H9 (cell line): Measurements from ENCODE around the gene ATP6V0A1. TPM values are rescaled to one million over a fixed set of nuclear protein-coding genes. Genes with fewer than 3 reads are reported as not detected.
A peak's percentile ranks its signal among the peaks of the same experiment; 100 is the strongest.

Experiments
- DNase-seq: peaks from one replicate; pipeline ENCODE4 v3.0.0-alpha.2; 2017
- H2AFZ ChIP-seq: one replicate; pipeline ENCODE4 v1.6.1; 2013; ENCODE audit warnings: mild to moderate bottlenecking, low read length, control low read depth, moderate library complexity
- H2AK5ac ChIP-seq: 2 replicates; pipeline ENCODE4 v1.6.1; 2013; ENCODE audit warnings: low read length, control low read depth, mixed read lengths; ENCODE audit not compliant: insufficient read length
- H2BK120ac ChIP-seq: one replicate; pipeline ENCODE4 v1.6.1; 2013; ENCODE audit warnings: low read depth, mild to moderate bottlenecking, low read length, control low read depth, inconsistent platforms; ENCODE audit not compliant: poor library complexity, severe bottlenecking
- H2BK12ac ChIP-seq: 2 replicates; pipeline ENCODE4 v1.6.1; 2013; ENCODE audit warnings: low read length, control low read depth, mixed read lengths, low read depth; ENCODE audit not compliant: insufficient read length
- H2BK15ac ChIP-seq: 2 replicates; pipeline ENCODE4 v1.6.1; 2013; ENCODE audit warnings: low read depth, low read length, control low read depth
- H2BK20ac ChIP-seq: one replicate; pipeline ENCODE4 v1.6.1; 2013; ENCODE audit warnings: low read depth, mild to moderate bottlenecking, low read length, control low read depth, inconsistent platforms; ENCODE audit not compliant: poor library complexity, severe bottlenecking
- H2BK5ac ChIP-seq: 2 replicates; pipeline ENCODE4 v1.6.1; 2013; ENCODE audit warnings: low read length, control low read depth, mixed read lengths; ENCODE audit not compliant: insufficient read length
- H3K14ac ChIP-seq: 2 replicates; pipeline ENCODE4 v1.6.1; 2013; ENCODE audit warnings: low read length, control low read depth; ENCODE audit not compliant: insufficient read depth
- H3K18ac ChIP-seq: 2 replicates; pipeline ENCODE4 v1.6.1; 2013; ENCODE audit warnings: low read depth, mild to moderate bottlenecking, mixed read lengths, low read length, control low read depth; ENCODE audit not compliant: insufficient read length
- H3K23ac ChIP-seq: 2 replicates; pipeline ENCODE4 v1.6.1; 2013; ENCODE audit warnings: low read length, control low read depth, mixed read lengths, low read depth; ENCODE audit not compliant: insufficient read length
- H3K23me2 ChIP-seq: 2 replicates; pipeline ENCODE4 v1.6.1; 2013; ENCODE audit warnings: low read depth, mild to moderate bottlenecking, mixed read lengths, low read length, control low read depth; ENCODE audit not compliant: insufficient read length, poor library complexity, severe bottlenecking
- H3K27ac ChIP-seq: 2 replicates; pipeline ENCODE4 v1.5.1; 2013; ENCODE audit warnings: low read length, control low read depth, mixed read lengths, low read depth; ENCODE audit not compliant: insufficient read length
- H3K27me3 ChIP-seq: 2 replicates; pipeline ENCODE4 v1.6.1; 2013; ENCODE audit warnings: low read length, control low read depth, inconsistent platforms; ENCODE audit not compliant: insufficient read depth
- H3K4ac ChIP-seq: 2 replicates; pipeline ENCODE4 v1.6.1; 2013; ENCODE audit warnings: low read depth, mild to moderate bottlenecking, control low read depth, inconsistent platforms, low read length, moderate library complexity
- H3K4me1 ChIP-seq: 2 replicates; pipeline ENCODE4 v1.6.1; 2013; ENCODE audit warnings: low read length, control low read depth, inconsistent platforms; ENCODE audit not compliant: insufficient read depth
- H3K4me2 ChIP-seq: 2 replicates; pipeline ENCODE4 v1.6.1; 2013; ENCODE audit warnings: low read length, control low read depth, mixed read lengths; ENCODE audit not compliant: insufficient read length, insufficient read depth
- H3K56ac ChIP-seq: 2 replicates; pipeline ENCODE4 v1.6.1; 2013; ENCODE audit warnings: low read depth, mild to moderate bottlenecking, mixed read lengths, low read length, control low read depth; ENCODE audit not compliant: insufficient read length
- H3K79me1 ChIP-seq: 2 replicates; pipeline ENCODE4 v1.6.1; 2013; ENCODE audit warnings: low read depth, mild to moderate bottlenecking, moderate library complexity, low read length, control low read depth, inconsistent platforms; ENCODE audit not compliant: insufficient read depth, poor library complexity, severe bottlenecking
- H3K79me2 ChIP-seq: 2 replicates; pipeline ENCODE4 v1.6.1; 2013; ENCODE audit warnings: low read length, control low read depth, inconsistent platforms; ENCODE audit not compliant: insufficient read depth
- H3K9ac ChIP-seq: 2 replicates; pipeline ENCODE4 v1.6.1; 2013; ENCODE audit warnings: low read length, control low read depth, mixed read lengths; ENCODE audit not compliant: insufficient read length; ENCODE audit errors: extremely low read depth
- H3K9me3 ChIP-seq: one replicate; pipeline ENCODE4 v1.6.1; 2013; ENCODE audit warnings: low read depth, low read length, inconsistent platforms; ENCODE audit not compliant: control insufficient read depth
- H3T11ph ChIP-seq: one replicate; pipeline ENCODE4 v1.6.1; 2013; ENCODE audit warnings: mild to moderate bottlenecking, low read length, control low read depth, inconsistent platforms
- H4K20me1 ChIP-seq: one replicate; pipeline ENCODE4 v1.6.1; 2013; ENCODE audit not compliant: control insufficient read depth, insufficient read length, insufficient read depth
- H4K5ac ChIP-seq: 2 replicates; pipeline ENCODE4 v1.6.1; 2013; ENCODE audit warnings: low read depth, mild to moderate bottlenecking, mixed read lengths, low read length, control low read depth; ENCODE audit not compliant: insufficient read length
- H4K8ac ChIP-seq: replicated peaks from 2 replicates; pipeline ENCODE4 v1.6.1; 2013; ENCODE audit warnings: low read length, control low read depth, mixed read lengths, low read depth; ENCODE audit not compliant: insufficient read length
- H4K91ac ChIP-seq: 2 replicates; pipeline ENCODE4 v1.6.1; 2013; ENCODE audit warnings: low read depth, mild to moderate bottlenecking, moderate library complexity, mixed read lengths, low read length, control low read depth; ENCODE audit not compliant: insufficient read length
- H3K27ac Mint-ChIP-seq, 3 experiments: 2 replicates in 2 of 3; 3 replicates in 1 of 3; pipeline ENCODE4 v1.8.0; 2020 to 2021; ENCODE audit warnings: mixed read lengths in 3 of 3, mild to moderate bottlenecking in 1 of 3, moderate library complexity in 1 of 3
- H3K27me3 Mint-ChIP-seq: 2 replicates; pipeline ENCODE4 v1.8.0; 2021; ENCODE audit warnings: low read depth, mild to moderate bottlenecking, moderate library complexity, mixed read lengths
- H3K36me3 Mint-ChIP-seq, 3 experiments: 2 replicates in 2 of 3; 3 replicates in 1 of 3; pipeline ENCODE4 v1.8.0; 2020 to 2021; ENCODE audit warnings: low read depth in 3 of 3, mixed read lengths in 3 of 3; ENCODE audit not compliant: insufficient read depth in 1 of 3
- H3K4me1 Mint-ChIP-seq, 2 experiments: 2 replicates each; pipeline ENCODE4 v1.8.0; 2020; ENCODE audit warnings: mixed read lengths in 2 of 2
- H3K4me3 Mint-ChIP-seq, 2 experiments: 2 replicates in 1 of 2; 3 replicates in 1 of 2; pipeline ENCODE4 v1.8.0; 2020 to 2021; ENCODE audit warnings: mild to moderate bottlenecking in 2 of 2, mixed read lengths in 2 of 2, moderate library complexity in 1 of 2
- H3K9me3 Mint-ChIP-seq, 2 experiments: 2 replicates in 1 of 2; 3 replicates in 1 of 2; pipeline ENCODE4 v1.8.0; 2020; ENCODE audit warnings: mild to moderate bottlenecking in 2 of 2, mixed read lengths in 2 of 2, moderate library complexity in 1 of 2
- WGBS: extraction: QIAGEN DNeasy Blood & Tissue Kit; methylation state at CpG from one replicate; pipeline ENCODE4 v1.1.7; 2013; ENCODE audit warnings: missing lambda C conversion rate, low lambda C conversion rate, mixed read lengths; ENCODE audit not compliant: insufficient read length; ENCODE audit errors: extremely low coverage; 5-methylcytosine and 5-hydroxymethylcytosine counted together
- total RNA-seq: library from RNA; stranded (reverse); gene quantifications from 2 replicates; pipeline ENCODE4 v1.2.1, GENCODE V29; 2021
- TF ChIP-seq, protein P1 (sequence below): fragments of 200-600 bp; sonication (generic); conservative IDR thresholded peaks from 3 replicates; pipeline ENCODE4 v1.8.0; 2021; ENCODE audit warnings: antibody characterized with exemption, mild to moderate bottlenecking

ATP6V0A1 gene
- total RNA-seq, 1 experiment from 2014 or later: 54.1 TPM

DNA sequence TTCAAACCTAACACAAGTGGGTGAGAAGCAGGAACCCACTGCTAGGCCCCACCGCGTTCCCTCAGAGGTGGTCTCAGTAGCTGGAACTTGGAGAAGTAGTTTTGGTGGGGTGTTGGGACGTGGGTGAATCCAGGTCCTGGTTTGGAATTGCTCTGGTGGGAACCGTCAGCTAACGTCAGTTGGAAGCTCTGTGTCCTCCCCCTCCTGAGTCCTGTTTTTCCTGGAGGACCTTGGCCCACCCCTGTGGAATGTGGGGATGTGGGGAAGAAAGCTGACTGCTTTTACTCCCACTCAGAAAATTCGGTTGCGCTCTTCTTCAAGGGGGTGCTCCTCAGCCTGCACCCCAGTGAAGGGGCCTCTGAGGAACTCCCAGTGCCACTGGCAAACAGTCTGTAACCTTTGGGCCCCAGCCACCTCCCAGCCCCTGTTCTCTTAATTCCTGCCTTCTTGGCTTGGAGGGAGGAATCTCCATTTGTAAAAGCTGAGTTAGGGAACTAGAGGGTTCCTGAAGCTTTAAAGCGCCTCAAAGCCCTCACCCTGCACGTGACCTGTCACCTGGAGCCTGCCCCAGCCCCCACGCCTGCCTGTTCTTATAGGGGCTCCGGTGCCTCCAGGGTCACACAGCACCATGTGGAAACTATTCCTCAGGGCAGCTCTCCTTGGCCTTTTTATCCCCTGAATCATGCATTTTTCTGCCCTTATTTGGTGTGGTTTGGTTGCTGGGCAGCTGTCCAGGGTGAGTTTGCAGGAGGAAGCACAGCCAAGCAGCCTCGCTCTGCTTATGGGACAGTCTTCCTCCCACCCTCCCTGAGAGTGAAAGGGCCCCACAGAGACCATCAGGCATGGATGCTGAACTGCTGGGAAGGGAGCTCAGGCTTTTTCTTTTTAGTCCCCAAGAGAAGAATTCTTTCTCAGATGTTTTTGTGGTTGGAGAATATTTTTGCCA is 61.1 kb downstream of the ATP6V0A1 start:
- Mint-ChIP-seq H3K27ac (peak overlapping the region; percentile 16 to 73 (median 27); a peak in 3 of 7 replicates), H3K4me3 (peak overlapping the region in 1 of 2 experiments; percentile 59; a peak in 2 of 5 replicates), H3K9me3 (no peaks in the 10 kb centered on the region), H3K36me3 (peaks cover 0 to 34% (median 26%) of the 10 kb centered on the region in 3 experiments; a peak in 5 of 7 replicates), H3K27me3 (peaks cover 8% of the 10 kb centered on the region), H3K4me1 (peaks cover 25 to 40% of the 10 kb centered on the region in 2 experiments)
- no peaks in the 10 kb centered on the region for H3K9me3 ChIP-seq
- H2AFZ ChIP-seq: no peak overlapping the region
- H3K27me3 ChIP-seq: peaks cover 2% of the 10 kb centered on the region; the same call in 1 of the 2 replicates
- DNase-seq: peak; percentile 77
- H2AK5ac ChIP-seq: no peak overlapping the region
- H2BK120ac ChIP-seq: peak overlapping the region; percentile 70
- TF ChIP-seq, protein P1, sequence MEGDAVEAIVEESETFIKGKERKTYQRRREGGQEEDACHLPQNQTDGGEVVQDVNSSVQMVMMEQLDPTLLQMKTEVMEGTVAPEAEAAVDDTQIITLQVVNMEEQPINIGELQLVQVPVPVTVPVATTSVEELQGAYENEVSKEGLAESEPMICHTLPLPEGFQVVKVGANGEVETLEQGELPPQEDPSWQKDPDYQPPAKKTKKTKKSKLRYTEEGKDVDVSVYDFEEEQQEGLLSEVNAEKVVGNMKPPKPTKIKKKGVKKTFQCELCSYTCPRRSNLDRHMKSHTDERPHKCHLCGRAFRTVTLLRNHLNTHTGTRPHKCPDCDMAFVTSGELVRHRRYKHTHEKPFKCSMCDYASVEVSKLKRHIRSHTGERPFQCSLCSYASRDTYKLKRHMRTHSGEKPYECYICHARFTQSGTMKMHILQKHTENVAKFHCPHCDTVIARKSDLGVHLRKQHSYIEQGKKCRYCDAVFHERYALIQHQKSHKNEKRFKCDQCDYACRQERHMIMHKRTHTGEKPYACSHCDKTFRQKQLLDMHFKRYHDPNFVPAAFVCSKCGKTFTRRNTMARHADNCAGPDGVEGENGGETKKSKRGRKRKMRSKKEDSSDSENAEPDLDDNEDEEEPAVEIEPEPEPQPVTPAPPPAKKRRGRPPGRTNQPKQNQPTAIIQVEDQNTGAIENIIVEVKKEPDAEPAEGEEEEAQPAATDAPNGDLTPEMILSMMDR: no peak
- H3K14ac ChIP-seq: peak overlapping the region; percentile 63; the same call in 1 of the 2 replicates
- no peak overlapping the region for H3K56ac ChIP-seq
- H3K4me2 ChIP-seq: no peak overlapping the region
- no peaks in the 10 kb centered on the region for H4K20me1 ChIP-seq
- H2BK20ac ChIP-seq: no peak overlapping the region
- H3K9ac ChIP-seq: no peak overlapping the region
- H3K23me2 ChIP-seq: no peaks in the 10 kb centered on the region
- peaks cover 11% of the 10 kb centered on the region; the same call in 1 of the 2 replicates for H3K4me1 ChIP-seq
- H2BK15ac ChIP-seq: no peak overlapping the region
- no peak overlapping the region; the same call in 1 of the 2 replicates for H3K4ac ChIP-seq
- H3K79me2 ChIP-seq: no peaks in the 10 kb centered on the region
- H4K91ac ChIP-seq: no peak overlapping the region
- no peak overlapping the region for H3K27ac ChIP-seq
- no peaks in the 10 kb centered on the region for H3K79me1 ChIP-seq
- H4K5ac ChIP-seq: no peak overlapping the region
- H3K23ac ChIP-seq: no peak overlapping the region
- H3K18ac ChIP-seq: peak overlapping the region; percentile 43
- no CpG with 5 or more reads among the region's 12 CpGs for WGBS
- H2BK12ac ChIP-seq: no peak overlapping the region
- no peak overlapping the region for H3T11ph ChIP-seq
- H4K8ac ChIP-seq: no peak overlapping the region
- H2BK5ac ChIP-seq: no peak overlapping the region
